ENCODE measurements around the gene OR10H4.

DNA sequence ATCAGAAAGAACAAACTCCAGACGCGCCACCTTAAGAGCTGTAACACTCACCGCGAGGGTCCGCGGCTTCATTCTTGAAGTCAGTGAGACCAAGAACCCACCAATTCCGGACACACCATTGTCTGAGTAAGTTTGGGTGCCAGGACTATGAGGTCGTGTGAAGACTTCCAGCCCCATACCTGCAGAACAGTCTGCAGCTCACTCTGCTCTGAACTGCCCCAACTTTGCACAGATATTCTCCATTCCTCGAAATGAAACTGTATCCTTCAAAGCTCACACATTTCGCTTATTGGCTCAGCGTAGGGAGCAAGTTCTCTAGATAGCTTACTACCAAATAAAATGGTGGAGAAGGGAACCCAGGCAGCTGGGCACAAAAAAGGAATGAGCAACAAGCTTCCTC lies 48.3 kb upstream of the OR10H4 start:
- no peak for TF ChIP-seq POLR2AphosphoS5 (IDR thresholded peaks at IDR 0.05; ENCODE audit: low read depth, low read length)
- no peak for TF ChIP-seq POLR2A (IDR thresholded peaks at IDR 0.05; ENCODE audit: low read depth, low read length)
- no peak for TF ChIP-seq TAF1 (IDR thresholded peaks at IDR 0.05; ENCODE audit: low read depth, low read length)
- TF ChIP-seq SPI1 (IDR thresholded peaks at IDR 0.05; ENCODE audit: low read depth, low read length) = no peak

Data from GM12891 (cell line).